ENCODE data around the gene GRIN2A. TPM values are rescaled to one million over a fixed set of nuclear protein-coding genes. Genes with fewer than 3 reads are reported as not detected.

The GRIN2A gene
- total RNA-seq, 1 experiment from 2014 or later, result 34.6 TPM

GRCh38 chr16:10031955-10032354 is 150.3 kb downstream of the GRIN2A start:
- H3K4me3 Mint-ChIP-seq (ENCODE audit: low read depth, unreplicated experiment), result no peak overlapping the region
- no peak overlapping the region for H3K27ac Mint-ChIP-seq (ENCODE audit: unreplicated experiment)
- intact Hi-C loops (cut with micrococcal nuclease; ENCODE audit: unreplicated experiment), result loop anchor here (5.0 to 10.0 kb wide), 2 partner anchors 57 to 90 kb away; no protein-coding TSS in a partner anchor
- DNase-seq, result no peak
- CTCF ChIA-PET, result no interaction called here
- TF ChIP-seq CTCF (IDR thresholded peaks at IDR 0.05; ENCODE audit: unreplicated experiment), result no peak
- H3K36me3 Mint-ChIP-seq (ENCODE audit: insufficient read depth, unreplicated experiment), result no peaks in the 10 kb centered on the region
- H3K4me1 Mint-ChIP-seq (ENCODE audit: low read depth, unreplicated experiment), result peaks cover 28% of the 10 kb centered on the region
- H3K9me3 Mint-ChIP-seq (ENCODE audit: low read depth, unreplicated experiment), result no peaks in the 10 kb centered on the region
- no TSS peak for BruUV-seq (replicated peaks)
- H3K27me3 Mint-ChIP-seq (ENCODE audit: unreplicated experiment), result no peaks in the 10 kb centered on the region

- no peaks in the 10 kb centered on the region for H3K27me3 Mint-ChIP-seq (ENCODE audit: unreplicated experiment)
- no TSS peak for BruUV-seq (replicated peaks)
- no peak overlapping the region for H3K4me3 Mint-ChIP-seq (ENCODE audit: low read depth, unreplicated experiment)
- H3K27ac Mint-ChIP-seq (ENCODE audit: unreplicated experiment), result no peak overlapping the region
- H3K9me3 Mint-ChIP-seq (ENCODE audit: low read depth, unreplicated experiment), result no peaks in the 10 kb centered on the region
- no peak for DNase-seq
- H3K4me1 Mint-ChIP-seq (ENCODE audit: low read depth, unreplicated experiment), result peaks cover 31% of the 10 kb centered on the region
- H3K36me3 Mint-ChIP-seq (ENCODE audit: insufficient read depth, unreplicated experiment), result no peaks in the 10 kb centered on the region
- intact Hi-C loops (cut with micrococcal nuclease; ENCODE audit: unreplicated experiment), result loop anchor here (5.0 to 10.0 kb wide), 2 partner anchors 57 to 91 kb away; no protein-coding TSS in a partner anchor
- TF ChIP-seq CTCF (IDR thresholded peaks at IDR 0.05; ENCODE audit: unreplicated experiment), result no peak
- CTCF ChIA-PET, result no interaction called here
Measured at GRCh38 chr16:10031473-10031872, 150.8 kb downstream of the GRIN2A start.

- BruUV-seq (replicated peaks), result no TSS peak
- DNase-seq, result no peak
- TF ChIP-seq CTCF (IDR thresholded peaks at IDR 0.05; ENCODE audit: unreplicated experiment), result no peak
- Mint-ChIP-seq H3K9me3 (ENCODE audit: low read depth, unreplicated experiment) (no peaks in the 10 kb centered on the region), H3K4me1 (ENCODE audit: low read depth, unreplicated experiment) (peaks cover 11% of the 10 kb centered on the region), H3K36me3 (ENCODE audit: insufficient read depth, unreplicated experiment) (no peaks in the 10 kb centered on the region), H3K27ac (ENCODE audit: unreplicated experiment) (no peak overlapping the region), H3K27me3 (ENCODE audit: unreplicated experiment) (no peaks in the 10 kb centered on the region), H3K4me3 (ENCODE audit: low read depth, unreplicated experiment) (no peak overlapping the region)
- intact Hi-C loops (cut with micrococcal nuclease; ENCODE audit: unreplicated experiment), result no loop called here
- CTCF ChIA-PET, result interaction anchor here (0.6 to 0.8 kb wide), 3 partner anchors 12 to 792 kb away, joined by 3 to 6 read pairs (median 3); no protein-coding TSS in a partner anchor
Measured at GRCh38 chr16:10028644-10029043, 153.6 kb downstream of the GRIN2A start.

- no TSS peak for BruUV-seq (replicated peaks)
- intact Hi-C loops (cut with micrococcal nuclease; ENCODE audit: unreplicated experiment), result no loop called here
- DNase-seq, result no peak
- CTCF ChIA-PET, result no interaction called here
- H3K27ac Mint-ChIP-seq (ENCODE audit: unreplicated experiment), result no peak overlapping the region
- H3K4me3 Mint-ChIP-seq (ENCODE audit: low read depth, unreplicated experiment), result no peak overlapping the region
- no peaks in the 10 kb centered on the region for H3K9me3 Mint-ChIP-seq (ENCODE audit: low read depth, unreplicated experiment)
- peaks cover 16% of the 10 kb centered on the region for H3K4me1 Mint-ChIP-seq (ENCODE audit: low read depth, unreplicated experiment)
- H3K27me3 Mint-ChIP-seq (ENCODE audit: unreplicated experiment), result no peaks in the 10 kb centered on the region
- H3K36me3 Mint-ChIP-seq (ENCODE audit: insufficient read depth, unreplicated experiment), result no peaks in the 10 kb centered on the region
- TF ChIP-seq CTCF (IDR thresholded peaks at IDR 0.05; ENCODE audit: unreplicated experiment), result no peak
Measured at GRCh38 chr16:10027553-10027952, 154.7 kb downstream of the GRIN2A start.
